NCI-H146 treated with DMSO at 0.1 percent for 48 hours (cell line): ENCODE data around the gene CDCA5.

Experiments used
- DNase-seq: peaks from one replicate; lab custom pipeline; 2025; ENCODE audit not compliant: unreplicated experiment; lab: John Stamatoyannopoulos, UW

Gene CDCA5

GRCh38 chr11:65083834-65084597, at the start of gene CDCA5, which contains the start of gene ZFPL1:
Gene CDCA5, minus strand, starts transcription at chr11:65084040. Its CDS starts 62 bp downstream, at chr11:65083978.
Gene ZFPL1, plus strand, starts transcription at chr11:65084222. Its CDS starts 477 bp downstream, at chr11:65084699.
- peak; percentile 87 for DNase-seq

- DNase-seq: no peak
These were observed 49.3 kb upstream of the CDCA5 start for GRCh38 chr11:65132988-65133700.

GRCh38 chr11:65132238-65132987, 48.6 kb upstream of the CDCA5 start:
- no peak for DNase-seq

DNA sequence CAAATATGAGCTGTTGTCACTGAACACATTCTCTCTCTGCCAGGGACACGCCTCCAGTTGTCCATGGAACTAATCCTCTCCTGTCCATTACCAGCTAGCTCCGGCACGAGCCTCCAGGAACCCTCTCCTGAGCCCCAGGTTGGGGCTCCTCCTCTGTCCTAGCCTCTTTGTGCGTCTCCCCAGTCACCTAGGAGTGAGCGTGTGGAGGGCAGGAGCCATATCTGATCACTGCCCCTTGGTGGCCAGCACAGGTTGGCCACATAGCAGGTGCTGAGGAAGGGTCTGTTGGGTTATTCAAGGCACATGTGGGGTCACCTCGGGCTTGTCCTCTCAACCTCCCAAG, 48.0 kb upstream of the CDCA5 start:
- no peak for DNase-seq

- no peak for DNase-seq
These were observed 47.6 kb upstream of the CDCA5 start for GRCh38 chr11:65131417-65131776.

- no peak for DNase-seq
These were observed 47.0 kb upstream of the CDCA5 start for GRCh38 chr11:65130631-65131416.

GRCh38 chr11:65129649-65130441, 46.0 kb upstream of the CDCA5 start:
- no peak for DNase-seq

DNA sequence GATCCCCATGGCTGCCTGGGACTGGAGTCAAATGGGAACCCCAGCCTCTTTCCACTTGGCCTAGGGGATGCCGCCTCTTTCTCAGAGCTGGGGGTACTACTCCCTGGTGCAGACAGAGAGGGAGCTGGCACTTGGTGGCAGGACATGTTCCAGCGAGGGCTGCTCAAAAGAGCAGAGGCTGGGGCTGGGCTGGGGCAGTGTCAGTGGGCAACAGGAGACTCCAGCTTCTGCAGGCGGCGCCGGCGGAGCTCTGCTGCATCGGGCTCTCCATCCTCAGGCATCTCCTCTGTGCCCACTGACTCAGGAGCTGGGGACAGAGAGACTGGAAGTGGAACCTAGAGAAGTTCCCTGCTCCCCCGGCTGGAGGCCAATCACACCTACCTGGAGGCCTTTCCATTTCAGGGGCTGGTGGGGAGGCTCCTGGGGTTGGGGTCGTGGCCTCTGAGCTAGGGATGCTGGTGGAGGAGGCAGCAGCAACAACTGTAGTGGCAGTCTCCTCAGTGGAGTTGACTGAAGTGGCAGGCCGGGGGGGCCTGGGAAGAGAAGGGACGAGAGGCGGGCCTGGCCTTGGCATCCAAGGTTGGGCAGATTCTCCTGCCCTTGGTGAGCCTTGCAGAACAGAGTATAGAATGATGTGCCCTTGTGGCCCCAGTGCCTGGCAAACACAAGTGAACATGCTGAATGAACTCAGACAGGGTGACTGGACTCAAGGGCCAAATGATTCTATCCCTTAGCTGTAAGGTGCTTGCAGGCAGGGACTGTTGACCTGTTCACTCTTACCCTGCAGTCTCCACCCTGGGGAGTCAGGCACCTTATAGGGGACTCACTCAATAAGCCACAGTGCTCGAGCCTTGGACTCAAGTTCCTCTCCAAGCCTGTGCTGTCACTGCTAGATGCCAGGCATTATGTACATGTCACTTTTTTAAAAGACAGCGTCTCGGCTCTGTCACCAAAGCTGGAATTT, 44.6 kb upstream of the CDCA5 start:
- DNase-seq: no peak

DNA sequence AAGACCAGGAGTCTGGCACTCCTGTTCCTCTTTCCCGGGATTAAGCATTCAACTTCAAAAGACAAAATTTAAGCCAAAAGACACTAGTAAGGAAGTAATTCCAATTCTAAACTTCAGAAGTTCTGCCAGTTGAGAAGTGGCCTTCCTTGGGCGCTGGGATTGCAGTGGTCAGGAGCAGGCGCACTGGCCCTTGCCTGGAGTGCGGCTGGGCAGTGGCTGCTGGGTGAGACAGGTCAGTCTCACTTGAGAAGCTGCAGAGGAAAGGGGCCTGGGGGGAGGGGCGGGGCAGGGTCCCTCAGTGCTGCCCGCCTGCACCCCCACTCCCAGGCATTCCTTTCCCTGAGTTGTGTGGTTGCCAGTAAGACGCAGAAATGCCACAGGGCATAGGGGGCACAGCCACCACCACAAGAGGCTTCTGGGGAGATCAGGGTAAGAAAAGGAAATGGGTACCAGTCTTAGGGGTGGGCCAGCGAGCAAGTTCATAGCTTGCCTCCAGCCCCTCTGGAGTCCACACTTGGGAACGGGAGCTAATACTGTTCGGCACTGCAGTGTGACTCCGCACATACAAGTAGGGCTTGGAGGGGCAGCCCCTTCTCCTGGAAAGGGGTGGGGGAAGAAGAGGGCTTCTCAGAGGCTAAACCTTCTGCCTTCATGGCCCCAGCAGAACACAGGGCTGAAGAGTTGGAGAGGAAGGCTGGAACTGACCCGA, 43.8 kb upstream of the CDCA5 start:
- no peak for DNase-seq

DNA sequence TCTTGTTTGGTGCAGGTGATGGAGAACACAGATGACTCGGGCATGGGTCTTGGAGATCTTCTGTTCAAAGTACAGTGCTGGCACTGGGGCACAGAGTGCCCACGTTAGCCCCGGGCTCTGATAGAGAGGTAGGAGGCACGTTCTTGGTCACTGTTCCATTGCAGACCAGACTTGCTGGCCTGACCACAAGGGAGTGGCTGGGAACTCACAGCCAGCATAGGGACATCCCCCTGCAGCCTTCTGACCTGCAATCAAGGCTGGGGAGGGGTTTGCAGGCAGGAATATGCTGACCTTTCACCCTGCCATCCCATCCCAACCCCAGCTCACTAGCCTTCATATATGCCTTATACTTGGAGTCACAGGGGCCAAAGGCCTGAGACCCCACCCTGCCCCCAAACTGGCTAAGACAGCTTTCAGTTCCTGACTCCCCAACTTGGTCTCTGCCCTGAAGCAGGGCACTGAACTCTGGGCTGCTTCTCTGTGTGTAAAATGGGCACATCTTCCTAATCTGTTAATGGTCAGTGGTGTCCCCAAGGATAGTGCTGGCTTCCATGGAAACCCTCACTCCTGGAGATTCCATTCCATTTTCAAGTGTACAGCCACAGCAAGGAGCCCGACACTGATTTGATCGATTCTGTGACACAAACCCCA, 42.9 kb upstream of the CDCA5 start:
- DNase-seq: no peak

DNA sequence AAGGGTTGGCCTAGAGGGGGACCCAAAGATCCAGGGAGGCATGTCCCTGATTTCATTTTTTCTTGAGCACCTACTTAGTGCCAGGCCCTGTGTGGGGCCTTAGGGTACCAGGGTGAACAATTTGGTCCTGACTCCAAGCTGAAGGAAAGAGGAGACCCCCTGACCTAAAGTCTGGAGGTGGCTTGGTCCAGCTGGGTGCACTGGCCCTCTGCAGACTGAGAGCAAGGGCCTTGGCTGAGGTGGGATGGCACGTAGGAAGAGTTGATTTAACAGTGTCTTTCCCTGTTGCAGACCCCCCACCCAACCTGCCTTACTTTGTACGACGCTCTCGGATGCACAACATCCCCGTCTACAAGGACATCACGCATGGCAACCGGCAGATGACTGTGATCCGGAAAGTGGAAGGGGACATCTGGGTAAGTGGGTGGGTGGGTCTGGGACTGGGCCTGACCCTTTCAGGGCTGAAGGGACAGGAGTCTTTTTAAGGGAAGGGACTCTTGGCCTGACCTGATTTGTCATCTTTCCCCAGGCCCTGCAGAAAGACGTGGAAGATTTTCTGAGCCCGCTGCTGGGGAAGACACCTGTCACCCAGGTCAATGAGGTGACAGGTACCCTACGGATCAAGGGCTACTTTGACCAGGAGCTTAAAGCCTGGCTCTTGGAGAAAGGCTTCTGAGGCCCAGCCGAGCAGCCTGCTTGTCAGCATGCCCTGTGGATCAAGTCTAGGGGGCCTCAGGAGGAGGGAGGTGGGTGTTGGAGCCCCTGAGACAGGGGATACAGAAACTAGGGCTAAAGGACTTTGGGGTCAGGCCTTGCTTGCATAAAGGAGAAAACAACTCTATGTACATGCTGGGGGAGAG, 41.6 kb upstream of the CDCA5 start:
- DNase-seq: no peak

DNA sequence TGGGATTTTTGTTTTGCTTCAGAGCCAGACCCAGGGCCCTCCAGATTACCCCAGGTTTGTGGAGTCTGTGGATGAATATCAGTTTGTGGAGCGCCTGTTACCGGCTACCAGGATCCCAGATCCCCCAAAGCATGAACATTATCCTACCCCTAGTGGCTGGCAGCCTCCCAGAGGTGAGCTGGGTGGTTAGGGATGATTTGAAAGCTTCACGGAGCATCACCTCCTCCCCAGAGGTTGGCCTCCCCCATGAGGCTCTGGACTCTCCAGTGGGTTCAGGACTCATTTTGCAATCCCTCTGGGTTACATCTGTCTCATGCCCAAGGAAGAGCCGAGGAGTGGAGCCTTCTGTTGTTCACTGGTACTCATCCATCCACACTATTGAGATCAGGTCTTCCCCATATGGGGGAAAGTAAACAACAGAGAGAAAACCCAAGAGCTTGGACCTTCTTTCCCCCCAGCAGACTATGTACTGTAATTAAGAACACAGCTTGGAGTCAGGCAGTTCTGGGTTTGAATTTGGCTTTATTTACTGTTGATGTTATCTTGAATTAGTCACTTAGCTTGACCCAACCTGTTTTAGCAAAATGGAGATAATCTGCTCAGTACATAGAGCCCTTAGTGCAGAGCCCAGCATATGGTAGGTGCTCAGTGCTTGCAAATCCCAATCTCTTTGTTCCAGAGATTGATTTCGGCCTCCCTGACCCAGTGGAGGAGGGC, 40.8 kb upstream of the CDCA5 start:
- DNase-seq: no peak

GRCh38 chr11:65121865-65122696, 38.2 kb upstream of the CDCA5 start, which contains the start of the genes FAU and MRPL49:
Gene FAU, minus strand, starts transcription at chr11:65122134. Its CDS starts 321 bp downstream, at chr11:65121813.
Gene MRPL49, plus strand, starts transcription at chr11:65122321. Its CDS starts 26 bp downstream, at chr11:65122347.
- DNase-seq: peak; percentile 96

DNA sequence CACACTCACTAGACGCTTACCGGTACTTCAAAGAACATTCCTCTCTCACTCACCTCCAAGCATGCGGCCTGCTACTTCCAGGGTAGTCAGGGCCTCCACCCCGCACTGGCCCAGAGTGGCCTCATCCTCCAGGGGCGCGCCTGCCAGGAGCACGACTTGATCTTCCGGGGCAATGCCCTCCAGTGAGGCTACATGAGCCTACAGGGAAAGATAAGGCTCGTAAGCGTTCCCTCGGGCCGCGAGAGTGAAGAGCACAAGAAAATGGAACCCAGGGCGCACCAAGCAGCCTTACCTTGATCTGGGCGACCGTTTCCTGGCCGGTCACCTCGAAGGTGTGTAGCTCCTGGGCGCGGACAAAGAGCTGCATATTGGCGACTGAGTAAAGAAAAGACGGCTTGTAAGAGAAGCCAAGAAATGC, 37.6 kb upstream of the CDCA5 start:
- DNase-seq: no peak

GRCh38 chr11:65120831-65121230, 37.0 kb upstream of the CDCA5 start:
- DNase-seq: no peak
